ENCODE results near the gene EPC2. TPM values are rescaled to one million over a fixed set of nuclear protein-coding genes. Genes with fewer than 3 reads are reported as not detected.

The EPC2 gene
- total RNA-seq, 1 experiment from 2014 or later = 30.2 TPM

GRCh38 chr2:148701877-148702276 is 57.3 kb downstream of the EPC2 start:
- peaks cover 3% of the 10 kb centered on the region; the same call in 1 of the 2 replicates for H3K36me3 ChIP-seq (ENCODE audit: control insufficient read depth, insufficient read depth, low read length)
- ATAC-seq (no peak), DNase-seq (ENCODE audit: low read depth, low spot score) (no peak)
- no peaks in the 10 kb centered on the region for H3K4me1 ChIP-seq (ENCODE audit: control insufficient read depth, insufficient read depth, low read length)
- peaks cover 16% of the 10 kb centered on the region; the same call in 1 of the 2 replicates for H3K9me3 ChIP-seq (ENCODE audit: control insufficient read depth, insufficient read depth, low read depth, low read length)
- ChIA-PET POLR2A (interaction anchor here (0.6 kb wide), 1 partner anchor 16 kb away, joined by 4 read pairs; no protein-coding TSS in a partner anchor), CTCF (no interaction called here)
- no peak overlapping the region for H3K4me3 ChIP-seq (ENCODE audit: low read depth in 2 of 2, low read length in 2 of 2)
- intact Hi-C loops (cut with micrococcal nuclease; ENCODE audit: unreplicated experiment) = no loop called here
- TF ChIP-seq SIN3A (IDR thresholded peaks at IDR 0.05; ENCODE audit: borderline replicate concordance, insufficient read depth, low read depth, low read length) = no peak
- no peak for TF ChIP-seq TCF7L2 (IDR thresholded peaks at IDR 0.05; ENCODE audit: low read depth, low read length)
- TF ChIP-seq POLR2AphosphoS5 (IDR thresholded peaks at IDR 0.05; ENCODE audit: low read depth, low read length) = no peak
- TF ChIP-seq, protein P1, sequence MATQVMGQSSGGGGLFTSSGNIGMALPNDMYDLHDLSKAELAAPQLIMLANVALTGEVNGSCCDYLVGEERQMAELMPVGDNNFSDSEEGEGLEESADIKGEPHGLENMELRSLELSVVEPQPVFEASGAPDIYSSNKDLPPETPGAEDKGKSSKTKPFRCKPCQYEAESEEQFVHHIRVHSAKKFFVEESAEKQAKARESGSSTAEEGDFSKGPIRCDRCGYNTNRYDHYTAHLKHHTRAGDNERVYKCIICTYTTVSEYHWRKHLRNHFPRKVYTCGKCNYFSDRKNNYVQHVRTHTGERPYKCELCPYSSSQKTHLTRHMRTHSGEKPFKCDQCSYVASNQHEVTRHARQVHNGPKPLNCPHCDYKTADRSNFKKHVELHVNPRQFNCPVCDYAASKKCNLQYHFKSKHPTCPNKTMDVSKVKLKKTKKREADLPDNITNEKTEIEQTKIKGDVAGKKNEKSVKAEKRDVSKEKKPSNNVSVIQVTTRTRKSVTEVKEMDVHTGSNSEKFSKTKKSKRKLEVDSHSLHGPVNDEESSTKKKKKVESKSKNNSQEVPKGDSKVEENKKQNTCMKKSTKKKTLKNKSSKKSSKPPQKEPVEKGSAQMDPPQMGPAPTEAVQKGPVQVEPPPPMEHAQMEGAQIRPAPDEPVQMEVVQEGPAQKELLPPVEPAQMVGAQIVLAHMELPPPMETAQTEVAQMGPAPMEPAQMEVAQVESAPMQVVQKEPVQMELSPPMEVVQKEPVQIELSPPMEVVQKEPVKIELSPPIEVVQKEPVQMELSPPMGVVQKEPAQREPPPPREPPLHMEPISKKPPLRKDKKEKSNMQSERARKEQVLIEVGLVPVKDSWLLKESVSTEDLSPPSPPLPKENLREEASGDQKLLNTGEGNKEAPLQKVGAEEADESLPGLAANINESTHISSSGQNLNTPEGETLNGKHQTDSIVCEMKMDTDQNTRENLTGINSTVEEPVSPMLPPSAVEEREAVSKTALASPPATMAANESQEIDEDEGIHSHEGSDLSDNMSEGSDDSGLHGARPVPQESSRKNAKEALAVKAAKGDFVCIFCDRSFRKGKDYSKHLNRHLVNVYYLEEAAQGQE (IDR thresholded peaks at IDR 0.05; ENCODE audit: insufficient read depth in 1 of 2, low read depth in 2 of 2, low read length in 1 of 2) = no peak
- no peak for TF ChIP-seq CTCF (IDR thresholded peaks at IDR 0.05)
- no peaks in the 10 kb centered on the region for H3K27me3 ChIP-seq (ENCODE audit: control insufficient read depth, insufficient read depth, low read length)
- no TSS peak for BruUV-seq (replicated peaks)
- H3K27ac ChIP-seq (ENCODE audit: low read length) = no peak overlapping the region
- in situ Hi-C loops (cut with HindIII; ENCODE audit: low pct_unique_long_range_greater_than_20kb, low sequenced_read_pairs) = no loop called here

DNA sequence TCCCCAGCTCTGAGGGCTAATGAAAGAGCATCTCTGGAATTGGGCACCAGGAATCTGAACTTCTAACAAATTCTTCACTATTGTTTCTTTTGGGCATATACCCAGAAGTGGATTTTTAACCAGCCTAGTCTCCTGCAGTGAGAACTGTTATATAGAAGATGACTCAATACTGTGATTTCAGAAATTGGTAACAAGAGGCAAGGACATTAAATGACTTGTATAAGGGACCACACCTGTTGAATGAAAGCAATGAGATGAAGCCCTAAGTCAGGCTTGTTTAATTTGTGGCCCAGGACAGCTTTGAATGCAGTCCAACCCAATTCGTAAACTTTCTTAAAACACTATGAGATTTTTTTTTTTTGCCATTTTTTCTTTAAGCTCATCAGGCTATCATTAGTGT is 57.9 kb downstream of the EPC2 start:
- Histone ChIP-seq H3K27me3 (ENCODE audit: control insufficient read depth, insufficient read depth, low read length) (no peaks in the 10 kb centered on the region), H3K9me3 (ENCODE audit: control insufficient read depth, insufficient read depth, low read depth, low read length) (peaks cover 16% of the 10 kb centered on the region; the same call in 1 of the 2 replicates), H3K27ac (ENCODE audit: low read length) (no peak overlapping the region), H3K4me3 (ENCODE audit: low read depth in 2 of 2, low read length in 2 of 2) (no peak overlapping the region), H3K36me3 (ENCODE audit: control insufficient read depth, insufficient read depth, low read length) (peaks cover 3% of the 10 kb centered on the region; the same call in 1 of the 2 replicates), H3K4me1 (ENCODE audit: control insufficient read depth, insufficient read depth, low read length) (no peaks in the 10 kb centered on the region)
- ATAC-seq = no peak
- in situ Hi-C loops (cut with HindIII; ENCODE audit: low pct_unique_long_range_greater_than_20kb, low sequenced_read_pairs) = no loop called here
- intact Hi-C loops (cut with micrococcal nuclease; ENCODE audit: unreplicated experiment) = no loop called here
- ChIA-PET POLR2A (interaction anchor here (0.6 kb wide), 1 partner anchor 16 kb away, joined by 4 read pairs; no protein-coding TSS in a partner anchor), CTCF (no interaction called here)
- TF ChIP-seq, protein P1 (IDR thresholded peaks at IDR 0.05; ENCODE audit: insufficient read depth in 1 of 2, low read depth in 2 of 2, low read length in 1 of 2) = no peak
- TF ChIP-seq POLR2AphosphoS5 (IDR thresholded peaks at IDR 0.05; ENCODE audit: low read depth, low read length) = no peak
- TF ChIP-seq SIN3A (IDR thresholded peaks at IDR 0.05; ENCODE audit: borderline replicate concordance, insufficient read depth, low read depth, low read length) = no peak
- no peak for TF ChIP-seq CTCF (IDR thresholded peaks at IDR 0.05)
- no peak for TF ChIP-seq TCF7L2 (IDR thresholded peaks at IDR 0.05; ENCODE audit: low read depth, low read length)
- no peak for DNase-seq (ENCODE audit: low read depth, low spot score)
- no TSS peak for BruUV-seq (replicated peaks)
